Adipose tissue (tissue), 3 donors: Measurements from ENCODE around the gene WIPF1. TPM values are rescaled to one million over a fixed set of nuclear protein-coding genes. Genes with fewer than 3 reads are reported as not detected.
"Not testable (repeated sequence)": the region's sequence is repeated elsewhere in the genome, so short reads cannot be mapped to it uniquely, and the experiment has no call there.

Experiments used
- H3K27ac ChIP-seq: one replicate; pipeline ENCODE4 v1.5.1; 2013; ENCODE audit warnings: low read depth, low read length
- WGBS, 3 donors: extraction: QIAGEN DNeasy Blood & Tissue Kit; methylation state at CpG; one replicate each; pipeline ENCODE4 v1.1.7; 2013; 5-methylcytosine and 5-hydroxymethylcytosine counted together
- polyA plus RNA-seq, 3 donors: library from polyadenylated mRNA; stranded (reverse); fragments of 200-250 nt; gene quantifications; one replicate each; pipeline ENCODE4 v1.2.3, GENCODE V29; 2013
- donor health status: healthy with polysubstance abuse.
- donor health status: Bipolar disorder and iron deficiency.
- donor health status: healthy.

WIPF1 gene
- polyA plus RNA-seq, 3 donors = 5.8 to 43.9 (median 20.4) TPM

DNA sequence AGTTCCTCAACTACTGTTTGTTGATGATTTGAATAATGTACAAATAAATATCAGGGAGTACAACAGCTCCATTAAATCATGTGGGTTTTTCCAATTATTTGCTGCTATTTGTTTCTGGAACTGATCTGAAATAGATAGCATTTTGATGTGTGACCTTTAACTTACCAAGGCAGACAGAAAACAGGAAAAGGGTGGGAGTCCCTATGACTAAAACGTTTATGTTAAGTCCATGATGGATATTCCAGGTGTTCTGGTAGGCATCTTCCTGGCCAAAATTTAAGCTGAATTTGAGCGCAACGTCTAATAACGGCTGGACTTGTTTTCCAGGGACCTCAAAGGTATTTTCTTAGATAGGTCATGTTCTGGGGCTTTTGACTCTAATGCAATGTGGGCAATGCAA lies 41.6 kb downstream of the WIPF1 start:
- H3K27ac ChIP-seq = no peak overlapping the region
- 56 to 71% (median 58%) methylated on average over 4 of the region's 4 CpGs for WGBS, 3 donors

DNA sequence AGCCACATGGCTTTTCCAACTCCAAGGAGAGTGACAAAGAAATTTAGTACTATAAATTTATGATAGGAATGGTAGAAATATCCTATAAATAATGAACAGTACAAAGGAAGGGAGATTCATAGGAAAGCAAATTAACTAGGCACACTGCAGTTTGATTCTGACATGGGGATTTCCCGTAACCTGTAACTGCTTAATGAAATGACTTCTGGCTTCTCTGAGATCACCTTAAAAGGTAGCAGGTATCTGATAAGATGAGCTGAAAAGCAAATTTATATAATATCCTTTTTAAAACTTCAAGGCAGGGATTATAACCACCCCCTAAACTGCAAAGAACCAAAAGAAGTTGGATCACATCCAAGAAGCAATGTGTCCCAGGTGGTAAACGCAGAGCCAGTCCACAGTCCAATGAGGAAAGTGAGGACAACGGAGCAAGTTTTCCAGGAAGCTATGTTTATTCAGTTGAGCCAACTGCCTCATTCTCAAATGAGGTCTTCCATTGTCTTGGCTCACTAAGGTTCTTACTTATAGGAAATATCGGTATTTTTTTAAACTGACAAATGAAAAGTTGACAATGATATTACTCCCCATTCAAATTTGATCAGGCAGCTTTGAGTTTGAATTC lies 43.0 kb downstream of the WIPF1 start:
- WGBS, 3 donors = 46 to 76% (median 65%) methylated on average over 4 of the region's 4 CpGs
- H3K27ac ChIP-seq = no peak overlapping the region

DNA sequence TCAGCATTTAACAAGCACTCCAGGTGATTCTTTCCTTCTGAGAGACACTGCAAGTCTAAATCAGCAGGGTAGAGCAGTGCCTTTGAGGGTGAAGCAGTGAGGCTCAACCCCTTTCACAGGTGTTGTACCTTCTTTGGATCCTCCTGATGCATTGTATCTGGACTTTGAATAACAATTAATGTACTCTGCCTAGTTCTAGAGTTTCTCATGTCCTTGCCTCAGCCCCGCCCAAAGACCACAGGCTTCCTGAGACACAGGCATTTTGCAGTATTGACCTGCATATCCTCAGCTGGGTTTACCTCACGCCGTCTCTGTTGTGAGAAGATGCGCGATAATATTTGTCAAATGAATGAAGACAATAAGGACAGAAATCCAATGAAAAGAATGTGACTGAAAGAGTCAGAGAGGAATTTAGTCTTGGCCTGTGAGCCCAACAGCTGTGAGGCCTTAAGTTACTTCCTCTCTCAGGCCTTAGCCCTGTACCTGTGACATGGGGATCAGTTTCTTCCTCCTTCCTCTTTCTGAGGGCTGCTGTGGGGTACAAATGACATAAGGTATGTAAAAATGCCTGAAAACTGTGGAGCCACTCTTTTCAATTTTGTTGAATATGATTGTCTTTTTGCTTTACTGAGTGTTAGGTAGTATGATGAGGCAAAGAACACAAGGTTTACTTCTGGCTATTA lies 43.7 kb downstream of the WIPF1 start:
- no peak overlapping the region for H3K27ac ChIP-seq
- 77 to 92% (median 89%) methylated on average over 5 of the region's 5 CpGs for WGBS, 3 donors

DNA sequence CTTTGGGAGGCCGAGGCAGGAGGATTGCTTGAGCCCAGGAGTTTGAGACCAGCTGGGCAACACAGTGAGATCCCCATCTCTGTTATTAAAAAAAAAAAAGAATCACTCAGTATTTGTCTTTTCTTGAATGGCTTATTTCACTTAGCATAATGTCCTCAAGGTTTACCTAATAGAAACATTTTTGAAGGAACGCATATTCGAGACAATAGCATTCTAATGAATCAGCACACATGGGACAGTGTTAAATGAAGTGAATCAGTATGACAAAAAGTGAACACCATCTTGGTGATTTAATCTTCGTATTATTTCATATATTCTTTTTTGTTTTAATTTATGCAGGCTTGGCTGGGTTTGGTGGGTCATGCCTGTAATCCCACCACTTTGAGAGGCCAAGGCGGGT lies 44.7 kb downstream of the WIPF1 start:
- 95 to 96% (median 95%) methylated on average over 5 of the region's 5 CpGs for WGBS, 3 donors
- H3K27ac ChIP-seq = no peak overlapping the region

DNA sequence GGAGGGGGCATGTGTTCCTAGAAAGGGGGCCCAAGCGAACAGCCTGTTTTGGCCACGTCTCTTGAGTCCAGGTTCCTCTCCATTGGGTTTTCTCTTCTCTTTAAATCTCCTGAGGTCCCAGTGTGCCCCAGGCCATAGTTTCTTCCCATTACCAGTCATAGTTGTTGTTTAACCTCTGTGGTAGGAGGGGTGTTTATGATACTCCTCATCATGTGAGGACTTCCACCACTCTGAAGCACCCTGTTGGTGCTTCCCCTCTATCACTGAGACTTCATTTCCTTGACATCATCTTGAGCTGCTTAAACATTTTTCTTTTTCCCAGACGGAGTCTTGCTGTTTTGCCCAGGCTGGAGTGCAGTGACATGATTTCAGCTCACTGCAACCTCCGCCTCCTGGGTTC lies 45.9 kb downstream of the WIPF1 start:
- WGBS, 3 donors = 85 to 99% (median 93%) methylated on average over 4 of the region's 4 CpGs
- H3K27ac ChIP-seq = no peak overlapping the region

DNA sequence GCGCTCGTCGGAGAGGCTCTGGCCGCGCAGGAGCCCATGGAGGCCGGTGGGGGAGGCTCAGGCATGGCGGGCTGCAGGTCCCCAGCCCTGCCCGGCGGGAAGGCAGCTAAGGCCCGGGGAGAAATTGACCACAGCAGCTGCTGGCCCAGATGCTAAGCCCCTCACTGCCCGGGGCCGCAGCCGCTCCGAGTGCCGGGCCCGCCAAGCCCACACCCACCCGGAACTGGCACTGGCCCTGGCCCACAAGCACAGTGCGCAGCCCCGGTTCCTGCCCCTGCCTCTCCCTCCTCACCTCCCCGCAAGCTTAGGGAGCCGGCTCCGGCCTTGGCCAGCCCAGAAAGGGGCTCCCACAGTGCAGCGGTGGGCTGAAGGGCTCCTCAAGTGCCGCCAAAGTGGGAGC lies 49.0 kb downstream of the WIPF1 start:
- 85 to 92% (median 90%) methylated on average over 17 to 24 of the region's 24 CpGs for WGBS, 3 donors

DNA sequence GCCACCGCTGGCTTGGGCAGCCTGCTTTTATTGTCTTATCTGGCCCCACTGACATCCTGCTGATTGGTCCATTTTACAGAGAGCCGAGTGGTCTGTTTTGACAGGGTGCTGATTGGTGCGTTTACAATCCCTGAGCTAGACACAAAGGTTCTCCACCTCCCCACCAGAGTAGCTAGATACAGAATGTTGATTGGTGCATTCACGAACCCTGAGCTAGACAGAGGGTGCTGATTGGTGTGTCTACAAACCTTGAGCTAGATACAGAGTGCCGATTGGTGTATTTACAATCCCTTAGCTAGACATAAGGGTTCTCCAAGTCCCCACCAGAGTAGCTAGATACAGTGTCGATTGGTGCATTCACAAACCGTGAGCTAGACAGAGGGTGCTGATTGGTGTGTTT lies 49.6 kb downstream of the WIPF1 start:
- not testable (repeated sequence) for H3K27ac ChIP-seq
- 90 to 96% (median 93%) methylated on average over 7 of the region's 7 CpGs for WGBS, 3 donors

More for the DNA sequence above, 49.0 kb downstream of the WIPF1 start:
- not testable (repeated sequence) for H3K27ac ChIP-seq

DNA sequence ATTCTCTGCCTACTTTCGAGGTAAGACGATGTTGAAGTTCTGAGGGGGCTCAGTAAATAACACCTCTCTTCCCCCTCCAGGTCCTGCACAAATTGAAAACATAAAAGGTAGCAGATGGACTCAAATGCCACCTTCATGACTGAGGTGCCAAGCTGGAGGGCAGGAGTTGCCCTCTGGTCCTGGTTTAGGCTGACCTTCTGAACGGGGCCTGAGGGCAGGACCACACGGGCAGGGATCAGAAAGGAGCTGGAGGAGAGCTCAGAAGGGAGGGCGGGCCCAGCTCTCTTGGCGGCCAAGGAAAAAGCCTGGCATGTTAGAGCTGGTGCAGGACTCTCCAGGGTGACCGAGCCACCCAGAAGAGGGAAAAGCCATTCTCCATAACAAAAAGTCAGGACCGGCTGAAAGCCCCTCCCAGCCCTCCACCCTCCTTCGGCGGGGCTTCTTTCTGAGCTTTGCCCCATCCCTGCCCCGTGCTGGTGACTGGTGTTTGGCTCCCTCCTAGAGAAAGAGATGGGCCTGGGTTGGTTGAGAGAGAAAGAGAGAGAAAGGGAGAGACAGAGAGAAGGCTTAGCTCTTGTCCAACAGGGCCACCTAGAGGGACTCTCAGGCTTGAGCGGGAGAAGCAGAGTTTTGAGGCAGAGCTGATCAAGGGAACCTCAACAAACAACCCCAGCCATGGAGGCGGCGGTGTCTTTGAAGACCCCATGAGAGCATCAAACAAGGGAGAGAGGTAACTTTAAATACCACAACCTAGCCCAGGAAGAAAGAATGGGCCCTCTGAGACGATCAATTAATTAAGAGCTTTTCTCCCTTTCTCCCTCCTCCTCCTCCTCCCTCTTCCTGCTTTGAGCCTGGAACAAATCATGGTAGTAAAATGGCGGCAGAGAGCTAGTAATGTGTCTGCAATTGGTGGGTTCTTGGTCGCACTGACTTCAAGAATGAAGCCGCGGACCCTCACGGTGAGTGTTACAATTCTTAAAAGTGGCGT lies 50.8 kb downstream of the WIPF1 start:
- H3K27ac ChIP-seq = no peak overlapping the region
- WGBS, 3 donors = 85 to 91% (median 86%) methylated on average over 21 of the region's 21 CpGs

DNA sequence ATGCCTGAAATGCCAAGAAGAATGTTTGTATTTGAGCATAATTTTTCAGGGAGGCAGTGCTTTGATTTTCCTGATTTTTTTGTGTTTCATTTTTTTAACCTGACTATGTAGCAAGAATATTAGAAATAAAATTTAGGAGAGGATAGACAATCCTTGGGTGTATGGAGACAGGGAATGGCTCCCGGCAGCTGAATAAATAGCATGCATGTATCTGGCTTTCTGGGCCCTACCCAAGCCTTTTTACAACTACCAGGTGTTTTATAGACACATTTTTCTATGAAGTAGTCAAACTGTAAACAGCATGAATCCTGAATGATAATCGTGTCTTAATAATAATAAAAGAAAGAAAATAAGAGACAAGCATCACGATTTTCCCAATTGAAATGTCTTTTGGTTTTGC lies 52.4 kb downstream of the WIPF1 start:
- WGBS, 3 donors = 77 to 91% (median 83%) methylated on average over 3 of the region's 3 CpGs
- no peak overlapping the region for H3K27ac ChIP-seq

DNA sequence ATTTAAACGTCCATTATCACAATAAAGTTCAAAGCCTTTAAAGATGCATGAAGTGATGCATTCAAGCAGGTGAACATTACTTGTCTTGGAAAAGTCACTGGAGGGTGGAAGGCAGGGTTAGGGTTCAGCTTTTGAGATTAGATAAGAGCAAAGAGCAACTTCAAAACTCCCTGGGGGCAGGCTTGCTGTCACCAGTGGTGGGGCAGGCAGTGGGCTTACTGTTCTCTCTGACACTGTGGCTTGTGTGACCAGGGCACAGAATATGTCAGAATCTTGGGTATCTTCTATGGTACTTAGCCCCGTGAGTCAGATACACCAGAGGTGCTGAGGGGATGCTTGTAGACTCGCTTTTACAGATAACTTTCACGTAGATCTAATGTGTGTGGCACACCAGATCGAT lies 52.8 kb downstream of the WIPF1 start:
- 83 to 84% (median 83%) methylated on average over 5 of the region's 5 CpGs for WGBS, 3 donors
- no peak overlapping the region for H3K27ac ChIP-seq

DNA sequence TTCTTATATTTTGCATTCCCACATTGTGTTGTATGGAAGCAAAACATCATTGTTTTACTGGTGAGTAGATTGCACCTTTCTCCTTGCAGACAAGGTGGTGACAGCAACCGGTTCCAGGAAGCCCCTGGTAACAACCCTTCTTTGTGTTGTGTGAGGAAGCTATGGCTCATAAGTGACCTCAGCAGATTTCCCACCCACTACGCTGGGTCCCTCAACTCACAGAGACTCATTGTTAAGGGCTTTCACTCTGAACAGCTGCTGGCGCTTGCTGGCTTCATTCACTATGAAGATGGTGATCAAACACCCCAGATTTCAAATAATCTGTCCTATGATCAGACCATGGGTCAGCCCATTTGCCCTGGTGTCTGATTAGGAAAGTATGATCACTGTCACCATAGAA lies 53.4 kb downstream of the WIPF1 start:
- H3K27ac ChIP-seq = no peak overlapping the region
- 69 to 84% (median 77%) methylated on average over 3 of the region's 3 CpGs for WGBS, 3 donors

DNA sequence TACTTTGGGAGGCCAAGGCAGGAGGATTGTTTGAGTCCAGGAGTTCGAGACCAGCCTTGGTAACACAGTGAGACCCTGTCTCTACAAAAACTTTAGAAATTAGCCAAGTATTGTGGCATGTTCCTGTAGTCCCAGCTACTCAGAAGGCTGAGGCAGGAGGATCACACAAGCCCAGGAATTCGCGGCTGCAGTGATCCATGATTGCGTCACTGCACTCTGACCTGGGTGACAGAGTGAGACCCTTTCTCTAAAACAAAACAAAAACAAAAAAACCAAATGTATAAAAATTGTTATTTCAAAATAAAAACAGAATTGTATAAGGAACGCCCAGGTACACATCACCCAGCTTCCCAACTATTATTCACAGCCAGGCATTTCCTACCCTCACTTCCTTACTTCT lies 56.7 kb downstream of the WIPF1 start:
- 79 to 86% (median 86%) methylated on average over 5 of the region's 5 CpGs for WGBS, 3 donors
- H3K27ac ChIP-seq = no peak overlapping the region

DNA sequence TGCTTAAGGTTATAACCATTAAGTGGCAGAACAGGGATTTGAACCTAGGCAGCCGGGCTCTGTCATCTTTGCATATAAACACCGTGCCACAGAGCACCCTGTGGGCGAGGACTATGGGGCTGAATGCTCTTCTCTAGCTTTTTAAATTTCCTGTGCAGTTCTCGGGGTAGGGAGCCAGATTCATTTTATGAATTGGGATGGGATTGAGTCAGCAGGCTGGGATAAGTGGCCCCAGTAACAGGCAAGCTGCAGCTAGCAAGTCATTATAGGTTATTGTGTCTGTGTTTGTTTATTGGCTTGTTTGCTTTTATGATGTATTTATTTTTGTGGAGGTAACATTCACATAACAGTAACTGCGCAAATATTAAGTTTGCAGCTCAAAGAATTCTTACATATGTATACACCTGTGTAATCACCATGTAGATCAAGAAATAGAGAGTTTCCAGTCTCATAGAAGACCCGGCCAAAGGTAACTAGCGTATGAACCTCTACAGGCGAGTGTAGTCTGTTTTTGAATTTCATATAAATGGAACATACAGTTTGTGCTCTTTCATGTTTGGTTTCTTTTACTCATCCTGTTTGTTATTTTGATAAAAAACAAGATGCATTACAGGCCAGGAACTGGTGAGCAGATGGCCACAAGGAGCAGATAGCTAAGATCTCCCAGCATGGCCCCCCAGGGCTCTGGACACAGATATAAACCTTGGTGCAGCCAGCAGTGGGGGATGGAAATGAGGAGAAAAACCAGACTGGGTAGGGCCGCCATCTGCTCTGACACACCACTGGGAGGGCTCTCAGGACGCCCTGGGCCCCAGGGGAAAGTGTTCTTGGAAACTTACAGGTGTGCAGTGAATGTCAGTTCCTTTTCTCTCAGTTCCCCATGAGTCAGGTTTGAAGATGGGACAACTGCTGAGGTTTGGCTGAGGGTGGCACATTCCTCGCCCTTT lies 61.6 kb downstream of the WIPF1 start:
- 89 to 93% (median 92%) methylated on average over 11 of the region's 11 CpGs for WGBS, 3 donors
- H3K27ac ChIP-seq = no peak overlapping the region

DNA sequence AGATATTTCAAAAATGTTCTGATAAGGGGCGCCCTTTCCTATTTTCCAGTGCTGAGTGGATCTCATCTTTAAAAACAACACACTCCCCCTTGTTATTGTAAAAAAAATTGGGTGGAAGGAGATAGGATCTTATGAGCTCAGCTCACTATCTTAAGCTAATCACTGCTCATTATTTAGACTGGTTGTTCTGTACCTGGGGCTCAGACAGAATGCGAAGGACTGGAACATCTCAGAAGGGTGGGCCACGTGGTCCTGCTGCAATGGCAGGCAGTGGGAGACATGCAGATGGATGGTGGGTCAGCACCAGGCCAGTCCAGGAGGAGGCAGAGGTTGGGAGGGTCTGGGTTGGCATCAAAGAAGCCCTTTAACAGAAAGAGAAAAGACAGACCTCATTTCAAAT lies 62.5 kb downstream of the WIPF1 start:
- WGBS, 3 donors = 67 to 77% (median 69%) methylated on average over 3 of the region's 3 CpGs
- H3K27ac ChIP-seq = no peak overlapping the region

DNA sequence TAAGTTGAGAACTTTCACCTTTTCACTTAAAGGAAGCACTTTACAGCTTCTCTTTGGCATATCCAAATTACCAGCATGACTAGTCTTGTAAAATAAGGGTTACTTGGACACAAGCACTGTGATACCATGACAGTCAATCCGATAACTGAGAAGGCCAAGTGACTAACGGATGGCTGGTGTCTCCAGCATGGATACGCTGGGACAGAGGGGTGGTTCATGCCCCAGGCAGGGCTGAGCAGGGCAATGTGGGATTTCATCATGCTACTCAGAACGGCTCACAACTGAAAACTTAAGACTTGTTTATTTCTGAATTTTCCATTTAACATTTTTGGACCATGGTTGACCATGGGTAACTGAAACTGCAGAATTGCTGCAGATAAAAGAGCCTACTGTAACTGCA lies 67.7 kb downstream of the WIPF1 start:
- 81 to 86% (median 85%) methylated on average over 4 of the region's 4 CpGs for WGBS, 3 donors
- H3K27ac ChIP-seq = no peak overlapping the region

DNA sequence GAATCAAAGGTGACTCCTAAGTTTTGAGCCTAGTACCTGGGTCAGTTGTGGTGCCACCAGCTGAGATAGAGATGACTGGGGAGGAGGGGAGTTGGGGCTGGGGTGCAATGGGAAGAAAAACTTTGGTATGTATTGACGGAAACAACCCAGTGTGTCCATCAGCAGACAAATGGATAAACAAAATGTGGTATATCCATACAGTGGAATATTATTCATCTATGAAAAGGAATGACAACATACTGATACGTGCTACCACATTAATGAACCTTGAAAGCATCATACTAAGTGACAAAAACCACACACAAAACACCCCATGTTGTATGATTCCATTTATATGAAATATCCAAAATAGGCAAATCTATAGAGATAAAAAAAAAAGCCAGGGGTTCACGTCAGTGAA lies 69.6 kb downstream of the WIPF1 start:
- H3K27ac ChIP-seq = no peak overlapping the region
- WGBS, 3 donors = 92 to 98% (median 97%) methylated on average over 3 of the region's 3 CpGs

DNA sequence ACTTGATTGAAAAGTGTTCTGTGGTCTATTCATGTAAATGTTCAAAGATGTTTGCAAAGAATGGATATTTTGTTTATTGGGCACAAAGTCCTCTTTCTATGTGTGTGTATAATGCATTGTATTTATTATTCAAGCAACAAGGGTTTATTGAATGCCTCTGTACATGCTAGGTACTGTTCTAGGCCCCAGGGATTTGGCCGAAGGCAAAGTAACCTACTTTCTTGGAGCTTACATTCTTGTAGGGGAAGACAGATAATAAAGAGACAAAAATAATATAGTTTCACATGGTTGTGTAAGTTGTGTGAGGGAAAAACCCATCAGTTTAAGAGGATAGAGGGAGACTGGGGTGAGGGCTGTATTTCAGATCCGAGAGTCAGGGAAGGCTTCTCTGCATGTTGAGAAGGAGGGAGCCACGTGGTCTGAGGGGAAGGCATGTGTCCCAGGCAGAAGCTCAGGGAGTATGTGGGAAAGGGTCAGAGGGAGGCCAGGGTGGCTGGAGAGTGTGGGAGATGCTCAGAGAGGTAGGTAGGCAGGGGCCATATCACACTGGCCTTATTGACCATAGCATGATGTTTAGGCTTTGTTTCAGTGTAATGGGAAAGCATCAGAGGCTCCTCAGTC lies 70.4 kb downstream of the WIPF1 start:
- no peak overlapping the region for H3K27ac ChIP-seq
- 89 to 98% (median 94%) methylated on average over 3 of the region's 3 CpGs for WGBS, 3 donors

DNA sequence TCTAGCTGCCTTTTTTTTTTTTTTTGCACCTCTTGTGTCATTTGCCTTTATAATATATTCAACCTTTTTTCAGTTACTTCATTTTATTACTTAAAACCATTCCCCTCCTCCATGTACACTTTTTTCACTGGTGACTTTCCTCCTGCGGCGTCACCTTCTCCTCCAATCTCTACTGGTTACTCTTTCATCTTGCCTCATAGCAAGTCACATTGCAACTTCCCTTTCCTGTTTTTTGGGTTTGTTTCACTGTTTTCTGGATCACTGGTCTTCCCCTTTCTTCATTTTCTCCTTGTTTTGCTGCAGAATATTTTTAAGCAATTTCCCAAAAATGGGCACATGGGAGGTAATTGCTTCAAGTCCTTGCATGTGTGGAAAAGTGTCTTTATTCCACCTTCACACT lies 73.1 kb downstream of the WIPF1 start:
- 63 to 80% (median 76%) methylated on average over 2 of the region's 2 CpGs for WGBS, 3 donors
- no peak overlapping the region for H3K27ac ChIP-seq
